GM23248 (cell line): ENCODE measurements around the gene RHOT2. TPM values are rescaled to one million over a fixed set of nuclear protein-coding genes. Genes with fewer than 3 reads are reported as not detected.

ENCODE experiments used
- DNase-seq: peaks from one replicate; pipeline ENCODE4 v3.0.0-alpha.2; 2015
- H2AFZ ChIP-seq: fragments of 200-600 bp; sonication (generic); 2 replicates; pipeline ENCODE4 v1.6.1; 2016; ENCODE audit warnings: antibody characterized with exemption
- H3F3A ChIP-seq: fragments of 200-600 bp; sonication (generic); 2 replicates; pipeline ENCODE4 v1.6.1; 2016; ENCODE audit warnings: mild to moderate bottlenecking, antibody characterized with exemption, mixed run types; ENCODE audit not compliant: insufficient read depth
- H3K27ac ChIP-seq: fragments of 200-600 bp; sonication (generic); 2 replicates; pipeline ENCODE4 v1.5.1; 2016; ENCODE audit warnings: mild to moderate bottlenecking
- H3K27me3 ChIP-seq: fragments of 200-600 bp; sonication (generic); replicated peaks from 2 replicates; pipeline ENCODE4 v1.6.1; 2016; ENCODE audit warnings: mild to moderate bottlenecking; ENCODE audit not compliant: insufficient read depth
- H3K36me3 ChIP-seq: fragments of 200-600 bp; sonication (generic); 2 replicates; pipeline ENCODE4 v1.6.1; 2016; ENCODE audit warnings: low read depth, mild to moderate bottlenecking
- H3K4me1 ChIP-seq: fragments of 200-600 bp; sonication (generic); 2 replicates; pipeline ENCODE4 v1.6.1; 2016; ENCODE audit warnings: mild to moderate bottlenecking; ENCODE audit not compliant: insufficient read depth
- H3K4me2 ChIP-seq: fragments of 200-600 bp; sonication (generic); one replicate; pipeline ENCODE4 v1.6.1; 2016; ENCODE audit warnings: mild to moderate bottlenecking; ENCODE audit not compliant: unreplicated experiment
- H3K4me3 ChIP-seq: fragments of 200-600 bp; sonication (generic); 2 replicates; pipeline ENCODE4 v1.5.1; 2016; ENCODE audit warnings: mild to moderate bottlenecking
- H3K79me2 ChIP-seq: fragments of 200-600 bp; sonication (generic); 2 replicates; pipeline ENCODE4 v1.6.1; 2016; ENCODE audit warnings: mild to moderate bottlenecking; ENCODE audit not compliant: insufficient read depth
- H3K9ac ChIP-seq: fragments of 200-600 bp; sonication (generic); 2 replicates; pipeline ENCODE4 v1.6.1; 2016; ENCODE audit warnings: mild to moderate bottlenecking
- H3K9me2 ChIP-seq: fragments of 200-600 bp; sonication (generic); 2 replicates; pipeline ENCODE4 v1.6.1; 2016; ENCODE audit warnings: mixed run types, mild to moderate bottlenecking, moderate library complexity; ENCODE audit not compliant: insufficient read depth
- H3K9me3 ChIP-seq: fragments of 200-600 bp; sonication (generic); one replicate; pipeline ENCODE4 v1.6.1; 2017; ENCODE audit warnings: low read depth
- H4K20me1 ChIP-seq: fragments of 200-600 bp; sonication (generic); 2 replicates; pipeline ENCODE4 v1.6.0; 2016; ENCODE audit not compliant: insufficient read depth
- EZH2 ChIP-seq: fragments of 200-600 bp; sonication (generic); IDR thresholded peaks from 2 replicates; pipeline ENCODE4 v1.6.1; 2018; ENCODE audit warnings: antibody characterized with exemption, mild to moderate bottlenecking; ENCODE audit not compliant: insufficient read depth, poor library complexity, severe bottlenecking
- EZH2phosphoT487 ChIP-seq: fragments of 200-600 bp; sonication (generic); IDR thresholded peaks from 2 replicates; pipeline ENCODE4 v1.6.1; 2018; ENCODE audit warnings: antibody characterized with exemption, moderate library complexity, mild to moderate bottlenecking, low read depth; ENCODE audit not compliant: insufficient read depth
- WGBS, 2 experiments: methylation state at CpG; one replicate each; pipeline ENCODE4 v1.1.6; 2015 to 2017; ENCODE audit warnings: low lambda C conversion rate in 2 of 2, low coverage in 1 of 2; ENCODE audit errors: missing lambda C conversion rate in 2 of 2; 5-methylcytosine and 5-hydroxymethylcytosine counted together
- in situ Hi-C: fragments of 300-500 bp; cut with MboI; formaldehyde crosslinking; loops from 2 replicates; pipeline ENCODE4 v1.15.0; 2020
- polyA plus RNA-seq: library from polyadenylated mRNA; unstranded; fragments of >200 nt; fragmentation: Nextera tagmentation; extraction: Ambion mirVana; gene quantifications from 2 replicates; pipeline ENCODE4 v1.2.1, GENCODE V29; 2016
- total RNA-seq: library from RNA; depleted of rRNA; stranded (reverse); fragments of >200 nt; shearing (Covaris generic); gene quantifications from 2 replicates; pipeline ENCODE4 v1.2.3, GENCODE V29; 2014

RHOT2 gene
- total and polyA plus RNA-seq, 2 experiments from 2014 or later = 65.9 to 70.0 TPM

DNA sequence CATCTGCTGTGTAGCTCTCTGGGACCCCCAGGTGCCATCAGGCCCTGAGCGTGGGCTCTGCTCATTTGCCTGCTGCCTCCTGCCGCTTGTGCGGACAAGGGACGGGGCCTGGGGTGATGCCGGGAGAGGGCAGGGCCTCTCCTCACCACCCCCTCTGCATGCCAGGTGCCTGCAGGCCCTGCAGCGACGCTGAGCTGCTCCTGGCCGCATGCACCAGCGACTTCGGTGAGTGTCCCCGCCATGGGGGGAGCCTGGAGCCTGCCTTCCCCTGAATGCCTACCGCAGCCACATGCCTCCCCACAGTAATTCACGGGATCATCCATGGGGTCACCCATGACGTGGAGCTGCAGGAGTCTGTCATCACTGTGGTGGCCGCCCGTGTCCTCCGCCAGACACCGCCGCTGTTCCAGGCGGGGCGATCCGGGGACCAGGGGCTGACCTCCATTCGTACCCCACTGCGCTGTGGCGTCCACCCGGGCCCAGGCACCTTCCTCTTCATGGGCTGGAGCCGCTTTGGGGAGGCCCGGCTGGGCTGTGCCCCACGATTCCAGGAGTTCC is 48.9 kb downstream of the RHOT2 start:
- Histone ChIP-seq H3K79me2 (no peaks in the 10 kb centered on the region; the same call in 1 of the 2 replicates), H3K4me2 (no peak overlapping the region), H3K9me2 (no peaks in the 10 kb centered on the region), H3K9me3 (no peaks in the 10 kb centered on the region), H3K9ac (no peak overlapping the region), H2AFZ (no peak overlapping the region), H4K20me1 (no peaks in the 10 kb centered on the region), H3K27me3 (no peaks in the 10 kb centered on the region), H3K4me3 (no peak overlapping the region), H3K36me3 (no peaks in the 10 kb centered on the region), H3K4me1 (peaks cover 9% of the 10 kb centered on the region; the same call in 1 of the 2 replicates), H3F3A (peaks cover 10% of the 10 kb centered on the region), H3K27ac (no peak overlapping the region)
- whole genome bisulfite sequencing, 2 experiments = 87 to 89% methylated on average over 25 to 29 of the region's 29 CpGs
- DNase-seq = no peak
- in situ Hi-C loops = no loop called here
- TF ChIP-seq EZH2 (no peak), EZH2phosphoT487 (no peak)

DNA sequence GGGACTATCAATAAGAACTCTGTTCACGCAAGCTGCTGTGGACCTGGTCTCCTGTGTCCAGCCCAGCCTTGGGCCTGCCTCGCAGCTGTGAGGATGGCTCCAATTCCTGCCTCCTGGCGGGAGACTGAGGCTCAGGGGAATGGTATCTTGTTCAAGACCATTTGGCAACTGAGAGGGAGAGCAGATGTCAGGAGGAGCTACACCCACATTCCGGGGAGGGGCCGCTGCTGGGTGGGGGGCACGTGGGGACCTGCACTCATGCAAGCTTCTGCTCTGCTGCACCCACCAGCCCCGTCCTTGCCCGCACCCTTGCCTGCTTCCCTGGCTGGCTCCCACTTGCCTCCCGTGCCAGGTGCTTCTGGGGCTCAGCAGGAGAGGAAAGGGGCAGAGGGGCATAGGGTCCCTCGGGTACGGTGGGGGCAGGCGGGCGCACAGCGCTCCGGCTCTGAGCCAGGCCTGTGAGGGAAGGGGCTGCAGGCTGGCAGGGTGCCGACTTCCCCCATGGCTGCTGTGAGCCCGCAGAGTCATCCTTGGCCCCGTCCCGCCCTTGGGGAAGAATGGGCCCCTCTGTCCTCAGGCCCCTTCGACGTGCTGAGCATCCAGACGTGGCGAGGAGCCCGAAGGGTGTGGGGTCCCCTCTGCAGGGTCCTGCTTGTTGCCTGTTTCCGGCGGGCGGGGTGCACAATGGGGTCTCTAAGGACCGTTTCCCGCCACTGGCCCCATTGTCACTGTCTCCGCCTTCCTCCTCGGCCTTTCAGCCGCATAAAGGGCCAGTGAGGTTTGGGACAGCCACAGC is 49.7 kb downstream of the RHOT2 start:
- no peak overlapping the region for H3K4me2 ChIP-seq
- in situ Hi-C loops = no loop called here
- no peaks in the 10 kb centered on the region for H3K9me2 ChIP-seq
- no peaks in the 10 kb centered on the region for H4K20me1 ChIP-seq
- H3K36me3 ChIP-seq = no peaks in the 10 kb centered on the region
- no peaks in the 10 kb centered on the region for H3K9me3 ChIP-seq
- 74 to 83% methylated on average over 18 to 31 of the region's 32 CpGs for WGBS, 2 experiments
- no peak for DNase-seq
- H2AFZ ChIP-seq = no peak overlapping the region
- H3F3A ChIP-seq = peaks cover 5% of the 10 kb centered on the region
- H3K79me2 ChIP-seq = no peaks in the 10 kb centered on the region; the same call in 1 of the 2 replicates
- H3K4me1 ChIP-seq = peaks cover 5% of the 10 kb centered on the region; the same call in 1 of the 2 replicates
- no peak overlapping the region for H3K27ac ChIP-seq
- no peak overlapping the region for H3K4me3 ChIP-seq
- no peak overlapping the region for H3K9ac ChIP-seq
- H3K27me3 ChIP-seq = no peaks in the 10 kb centered on the region
- TF ChIP-seq EZH2phosphoT487 (no peak), EZH2 (no peak)

DNA sequence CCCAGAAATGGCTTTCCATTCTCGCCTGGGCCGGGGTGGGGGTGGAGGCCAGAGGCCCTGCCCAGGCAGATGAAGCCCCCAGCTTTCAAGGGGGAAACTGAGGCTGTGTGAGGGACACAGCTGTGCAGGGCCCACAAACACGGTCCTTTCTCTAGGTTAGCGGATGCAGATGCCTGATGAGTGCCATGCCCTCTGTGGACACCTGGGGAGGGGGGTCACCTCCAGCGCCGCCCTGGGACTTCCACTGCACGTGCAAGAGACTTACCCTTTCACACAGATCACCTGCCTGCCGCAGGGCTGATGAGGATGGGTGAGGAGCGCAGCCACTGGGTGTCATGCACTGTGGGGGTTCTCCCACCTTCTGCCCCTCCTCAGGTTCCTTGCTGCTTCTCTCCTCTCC is 50.5 kb downstream of the RHOT2 start:
- in situ Hi-C loops = no loop called here
- TF ChIP-seq EZH2 (no peak), EZH2phosphoT487 (no peak)
- Histone ChIP-seq H3K9me2 (no peaks in the 10 kb centered on the region), H2AFZ (no peak overlapping the region), H4K20me1 (no peaks in the 10 kb centered on the region), H3K4me1 (peaks cover 4% of the 10 kb centered on the region; the same call in 1 of the 2 replicates), H3K4me2 (no peak overlapping the region), H3K9me3 (no peaks in the 10 kb centered on the region), H3K4me3 (no peak overlapping the region), H3K27ac (no peak overlapping the region), H3F3A (no peaks in the 10 kb centered on the region), H3K36me3 (no peaks in the 10 kb centered on the region), H3K9ac (no peak overlapping the region), H3K27me3 (no peaks in the 10 kb centered on the region), H3K79me2 (no peaks in the 10 kb centered on the region; the same call in 1 of the 2 replicates)
- DNase-seq = no peak
- 95 to 98% methylated on average over 7 to 9 of the region's 9 CpGs for WGBS, 2 experiments

DNA sequence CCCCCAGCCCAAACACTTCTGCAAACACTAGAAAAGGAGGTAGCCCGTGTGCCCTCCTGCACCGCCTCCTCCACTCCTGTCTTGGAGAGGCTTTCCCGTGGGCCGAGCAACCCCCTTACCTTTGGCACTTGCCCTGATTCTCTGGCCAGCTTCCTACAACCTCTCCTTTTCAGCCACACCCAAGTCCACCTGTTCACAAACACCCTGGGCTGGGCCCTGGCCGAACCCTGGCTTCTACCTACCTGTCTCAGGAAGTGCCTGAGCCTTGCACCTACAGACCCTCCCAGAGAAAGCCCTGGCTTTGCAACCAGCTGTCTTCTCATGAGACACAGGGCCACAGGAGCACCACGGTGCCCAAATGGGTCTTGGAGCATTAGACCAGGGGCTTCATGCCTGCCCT is 51.0 kb downstream of the RHOT2 start:
- Histone ChIP-seq H3K9me3 (no peaks in the 10 kb centered on the region), H4K20me1 (no peaks in the 10 kb centered on the region), H3K79me2 (no peaks in the 10 kb centered on the region; the same call in 1 of the 2 replicates), H3K27ac (no peak overlapping the region), H3K36me3 (no peaks in the 10 kb centered on the region), H2AFZ (no peak overlapping the region), H3F3A (no peaks in the 10 kb centered on the region), H3K4me3 (no peak overlapping the region), H3K4me1 (peaks cover 4% of the 10 kb centered on the region; the same call in 1 of the 2 replicates), H3K9ac (no peak overlapping the region), H3K27me3 (no peaks in the 10 kb centered on the region), H3K9me2 (no peaks in the 10 kb centered on the region), H3K4me2 (no peak overlapping the region)
- in situ Hi-C loops = no loop called here
- TF ChIP-seq EZH2phosphoT487 = no peak
- no peak for TF ChIP-seq EZH2
- 86 to 88% methylated on average over 6 of the region's 6 CpGs for WGBS, 2 experiments
- no peak for DNase-seq
